Activated naive CD4-positive, alpha-beta T cell treated with anti-CD3 and anti-CD28 coated beads, Interleukin-2, amount 50 U/mL, for 72 hours (primary cell): ENCODE measurements around the gene KIF16B. TPM values are rescaled to one million over a fixed set of nuclear protein-coding genes. Genes with fewer than 3 reads are reported as not detected.
"Not testable (repeated sequence)": the region's sequence is repeated elsewhere in the genome, so short reads cannot be mapped to it uniquely, and the experiment has no call there.

Experiments
- ATAC-seq, 2 donors: fragments of 150-1000 bp; cut with Tn5 transposase; 2 replicates each; pipeline ENCODE4 v1.10.0; 2021; ENCODE audit warnings: mild to moderate bottlenecking in 2 of 2, moderate library complexity in 2 of 2
- DNase-seq, 2 donors: peaks; one replicate each; pipeline ENCODE4 v3.0.0; 2021 to 2022; ENCODE audit warnings: low spot score in 2 of 2
- H3K27ac Mint-ChIP-seq, 2 donors: one replicate each; pipeline ENCODE4 v1.8.0; 2022; ENCODE audit warnings: mild to moderate bottlenecking in 2 of 2, mixed read lengths in 2 of 2
- H3K36me3 Mint-ChIP-seq, 2 donors: one replicate each; pipeline ENCODE4 v1.8.0; 2022; ENCODE audit warnings: mixed read lengths in 2 of 2
- H3K9me3 Mint-ChIP-seq, 2 donors: one replicate each; pipeline ENCODE4 v1.8.0; 2022; ENCODE audit warnings: mixed read lengths in 2 of 2
- total RNA-seq, 2 donors: library from RNA; stranded (reverse); gene quantifications; one replicate each; pipeline ENCODE4 v1.2.3, GENCODE V29; 2022

The KIF16B gene
- total RNA-seq, 2 donors from 2014 or later: 8.3 to 8.9 TPM

DNA sequence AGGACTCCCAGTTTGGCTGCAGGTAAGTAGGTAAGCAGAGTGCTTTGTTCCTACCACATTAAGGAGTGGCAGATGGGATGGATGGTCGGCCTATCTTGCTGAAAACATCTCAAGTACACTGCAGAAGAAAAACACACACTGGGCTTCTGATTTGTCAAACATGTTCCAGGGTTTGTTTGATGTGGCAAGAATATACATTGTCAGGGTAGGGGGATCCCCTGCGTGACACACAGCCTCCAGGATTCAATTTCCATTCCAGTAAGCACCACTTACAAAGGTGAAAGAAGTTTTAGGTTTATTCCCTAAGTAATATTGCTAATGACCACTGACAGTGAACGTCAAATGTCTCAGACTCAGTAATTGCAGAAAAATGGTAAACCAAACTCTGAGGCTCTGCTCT lies 26.0 kb upstream of the KIF16B start:
- Mint-ChIP-seq H3K36me3 (no peaks in the 10 kb centered on the region), H3K9me3 (no peaks in the 10 kb centered on the region), H3K27ac (no peak overlapping the region)
- DNase-seq (peak in 1 of 2 donors; percentile 10), ATAC-seq (peak; percentile 97 to 99)

DNA sequence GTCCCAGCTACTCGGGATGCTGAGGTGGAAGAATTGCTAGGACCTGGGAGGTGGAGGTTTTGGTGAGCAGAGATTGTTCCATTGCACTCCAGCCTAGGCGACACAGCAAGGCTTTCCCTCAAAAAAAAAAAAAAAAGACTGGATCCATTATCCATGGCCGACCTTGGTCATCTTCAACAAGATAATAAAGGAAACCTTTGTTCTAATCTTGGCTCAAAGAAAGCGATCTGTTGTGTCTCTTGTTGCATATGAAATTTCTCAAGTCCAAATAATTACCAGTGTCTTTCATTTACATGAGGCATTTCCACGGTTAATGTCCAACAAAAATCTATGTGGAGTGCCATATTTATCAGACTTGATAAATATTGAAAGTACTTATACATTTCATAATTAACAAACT lies 23.7 kb upstream of the KIF16B start:
- Mint-ChIP-seq H3K9me3 (no peaks in the 10 kb centered on the region), H3K27ac (no peak overlapping the region), H3K36me3 (no peaks in the 10 kb centered on the region)
- DNase-seq (no peak), ATAC-seq (no peak)

DNA sequence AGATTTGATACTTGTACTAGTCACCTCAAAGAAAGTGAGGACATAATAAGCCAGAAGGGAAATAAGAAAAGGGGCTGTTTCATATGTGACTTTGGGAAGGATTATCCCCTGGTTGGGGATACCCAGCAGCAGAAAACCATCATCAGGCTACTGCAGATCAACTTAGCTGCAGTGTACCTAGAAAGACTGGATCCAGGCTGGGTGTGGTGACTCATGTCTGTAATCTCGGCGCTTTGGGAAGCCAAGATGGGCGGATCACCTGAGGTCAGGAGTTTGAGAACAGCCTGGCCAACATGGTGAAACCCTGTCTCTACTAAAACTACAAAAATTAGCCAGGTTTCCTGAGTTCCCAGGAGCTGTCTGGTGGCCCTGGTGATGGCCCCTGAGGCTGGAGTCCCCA lies 23.2 kb upstream of the KIF16B start:
- not testable (repeated sequence) for H3K36me3 Mint-ChIP-seq, H3K9me3 Mint-ChIP-seq, DNase-seq, ATAC-seq, H3K27ac Mint-ChIP-seq

DNA sequence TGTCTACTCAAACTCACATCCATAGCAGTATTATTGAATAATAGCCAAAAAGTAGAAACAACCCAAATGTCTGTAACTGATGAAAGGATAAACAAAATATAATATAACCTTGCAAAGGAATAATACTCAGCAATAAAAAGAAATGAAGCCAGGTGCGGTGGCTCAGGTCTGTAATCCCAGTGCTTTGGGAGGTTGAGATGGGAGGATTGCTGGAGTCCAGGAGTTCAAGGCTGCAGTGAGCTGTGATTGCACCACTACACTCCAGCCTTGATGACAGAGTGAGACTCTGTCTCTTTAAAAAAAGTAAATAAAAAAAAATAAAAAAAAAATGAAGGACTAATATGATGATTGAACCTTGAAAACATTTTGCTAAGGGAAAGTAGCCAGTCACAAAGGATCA lies 22.1 kb upstream of the KIF16B start:
- DNase-seq (no peak), ATAC-seq (no peak)
- no peaks in the 10 kb centered on the region for H3K36me3 Mint-ChIP-seq
- H3K9me3 Mint-ChIP-seq: no peaks in the 10 kb centered on the region
- H3K27ac Mint-ChIP-seq: no peak overlapping the region

DNA sequence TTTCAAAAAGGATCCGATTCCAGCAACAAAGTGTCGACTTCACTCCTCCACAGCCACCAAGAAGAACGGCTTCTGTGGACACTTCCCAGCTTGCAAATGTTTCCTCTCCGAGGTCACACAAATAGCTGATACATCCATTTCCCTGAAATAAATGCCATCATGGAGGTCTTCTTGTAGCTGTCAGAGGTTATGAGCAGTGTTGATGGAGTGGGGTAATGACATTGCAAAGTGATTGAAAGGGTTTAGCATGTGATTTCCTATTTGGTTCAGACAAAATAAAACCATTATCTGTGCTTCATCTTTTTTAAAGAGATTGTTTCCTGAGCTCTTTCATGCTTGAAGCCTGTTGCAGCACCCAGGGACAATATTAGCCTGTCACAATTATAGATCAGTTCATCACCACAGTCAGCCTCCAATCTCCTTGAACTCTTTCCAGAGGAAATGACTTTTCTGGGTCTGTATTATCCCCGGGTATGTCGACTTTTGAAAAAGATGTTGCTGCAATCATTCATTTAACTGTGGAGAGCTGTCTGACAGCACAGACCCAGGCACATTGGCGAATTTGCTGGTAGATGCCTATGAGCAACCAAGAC lies 16.9 kb upstream of the KIF16B start:
- no peaks in the 10 kb centered on the region for H3K9me3 Mint-ChIP-seq
- no peak for ATAC-seq

DNA sequence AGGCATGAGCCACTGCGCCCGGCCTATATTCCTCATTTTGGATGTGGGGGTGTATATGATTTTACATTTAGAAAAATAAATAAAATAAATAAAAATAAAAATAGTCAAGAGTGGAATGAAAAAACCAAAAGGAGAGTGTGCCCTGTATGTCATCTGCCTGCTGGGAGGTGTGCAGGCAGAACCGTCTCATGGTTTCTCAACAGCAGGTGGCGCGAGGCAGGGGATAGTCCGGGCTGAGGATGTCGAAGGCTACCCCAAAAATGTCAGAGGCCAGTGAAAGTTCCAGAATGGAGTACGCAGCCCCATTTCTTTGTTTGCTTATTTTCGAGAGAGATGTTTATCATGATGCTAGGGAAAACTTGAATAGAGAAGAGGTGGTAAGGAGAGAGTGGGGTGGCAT lies 16.4 kb upstream of the KIF16B start:
- Mint-ChIP-seq H3K27ac (no peak overlapping the region), H3K9me3 (no peaks in the 10 kb centered on the region), H3K36me3 (no peaks in the 10 kb centered on the region)
- DNase-seq: no peak
- ATAC-seq: no peak

More for the DNA sequence above, 16.9 kb upstream of the KIF16B start:
- no peak for DNase-seq
- Mint-ChIP-seq H3K27ac (no peak overlapping the region), H3K36me3 (no peaks in the 10 kb centered on the region)

DNA sequence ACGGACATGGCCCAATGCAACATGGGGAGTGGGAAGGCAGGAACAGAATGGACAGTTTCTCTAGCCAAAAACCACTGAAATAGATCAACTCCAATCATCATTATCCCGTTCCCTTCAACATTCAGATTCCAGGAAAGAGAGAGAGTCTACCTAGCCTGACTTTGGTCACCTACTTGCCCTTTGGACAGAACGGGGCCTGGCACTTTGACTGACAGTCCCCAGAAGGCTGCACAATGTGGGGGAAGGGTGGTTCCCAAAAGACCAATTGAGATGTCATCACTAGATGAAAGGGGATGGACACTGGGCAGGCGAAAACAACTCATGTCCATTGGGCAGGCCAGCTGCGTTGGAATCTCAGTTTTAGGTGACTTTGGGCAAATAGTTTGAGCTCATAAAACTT lies 15.0 kb upstream of the KIF16B start:
- Mint-ChIP-seq H3K9me3 (no peaks in the 10 kb centered on the region), H3K27ac (no peak overlapping the region), H3K36me3 (no peaks in the 10 kb centered on the region)

DNA sequence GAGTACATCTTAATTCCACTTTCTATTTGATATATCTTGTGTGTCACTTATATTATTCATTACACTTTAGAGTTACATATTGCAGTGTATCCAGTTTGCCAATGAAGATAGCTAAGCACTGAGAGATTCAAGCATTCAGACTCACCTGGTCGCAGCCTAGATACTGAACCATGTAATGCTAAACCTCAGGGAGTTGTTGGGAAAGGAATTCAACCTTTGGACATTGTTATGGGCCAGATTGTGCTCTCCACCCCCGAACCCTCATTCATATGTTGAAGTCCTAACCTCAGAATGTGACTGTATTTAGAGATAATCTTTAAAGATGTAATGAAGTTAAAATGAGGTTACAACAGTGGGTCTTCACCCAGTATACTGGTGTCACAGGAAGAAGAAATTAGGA lies 13.8 kb upstream of the KIF16B start:
- no peak overlapping the region for H3K27ac Mint-ChIP-seq
- no peaks in the 10 kb centered on the region for H3K36me3 Mint-ChIP-seq
- H3K9me3 Mint-ChIP-seq: no peaks in the 10 kb centered on the region
- DNase-seq: no peak
- ATAC-seq: no peak

More for the DNA sequence above, 15.0 kb upstream of the KIF16B start:
- DNase-seq (no peak), ATAC-seq (no peak)

DNA sequence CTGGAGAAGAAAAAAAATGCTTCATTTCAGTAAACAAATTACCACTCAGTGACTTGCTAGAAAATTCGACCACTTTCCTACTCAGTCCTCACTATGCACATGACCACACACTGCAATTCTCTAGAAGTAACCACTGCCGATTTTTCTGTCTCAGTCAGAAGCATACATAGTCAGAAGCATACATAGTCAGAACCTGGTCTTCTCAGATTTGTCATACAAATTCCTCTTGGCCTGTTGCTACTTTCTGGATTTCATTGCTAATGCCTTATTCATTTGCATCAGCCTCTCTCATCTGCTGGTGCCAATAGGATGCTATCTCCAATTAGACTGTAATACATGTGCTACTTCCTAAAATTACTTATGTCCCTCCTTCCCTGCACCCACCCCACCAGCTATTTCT lies 10.2 kb upstream of the KIF16B start:
- Mint-ChIP-seq H3K9me3 (no peaks in the 10 kb centered on the region), H3K27ac (no peak overlapping the region), H3K36me3 (no peaks in the 10 kb centered on the region)
- DNase-seq (no peak), ATAC-seq (no peak)

DNA sequence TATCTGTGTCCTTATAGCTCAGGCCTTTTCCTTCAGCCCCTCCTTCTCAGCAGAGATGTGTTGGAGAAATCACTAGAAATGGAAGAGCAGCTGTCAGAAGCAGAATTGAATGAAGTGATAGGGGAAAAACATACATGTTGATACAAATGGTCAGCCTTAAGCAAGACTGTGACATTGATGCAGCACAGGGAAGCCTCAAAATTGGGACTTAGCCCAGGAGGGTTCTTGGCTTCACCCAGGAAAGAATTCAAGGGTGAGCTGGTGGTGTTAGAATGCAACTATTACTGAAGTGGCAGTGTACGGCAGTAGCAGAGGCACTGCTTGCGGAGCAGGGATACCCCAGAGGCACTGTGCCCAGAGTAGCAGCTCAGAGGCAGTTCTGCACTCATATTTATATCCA lies 8.0 kb upstream of the KIF16B start:
- Mint-ChIP-seq H3K27ac (no peak overlapping the region), H3K9me3 (no peaks in the 10 kb centered on the region), H3K36me3 (no peaks in the 10 kb centered on the region)
- ATAC-seq (no peak), DNase-seq (no peak)

DNA sequence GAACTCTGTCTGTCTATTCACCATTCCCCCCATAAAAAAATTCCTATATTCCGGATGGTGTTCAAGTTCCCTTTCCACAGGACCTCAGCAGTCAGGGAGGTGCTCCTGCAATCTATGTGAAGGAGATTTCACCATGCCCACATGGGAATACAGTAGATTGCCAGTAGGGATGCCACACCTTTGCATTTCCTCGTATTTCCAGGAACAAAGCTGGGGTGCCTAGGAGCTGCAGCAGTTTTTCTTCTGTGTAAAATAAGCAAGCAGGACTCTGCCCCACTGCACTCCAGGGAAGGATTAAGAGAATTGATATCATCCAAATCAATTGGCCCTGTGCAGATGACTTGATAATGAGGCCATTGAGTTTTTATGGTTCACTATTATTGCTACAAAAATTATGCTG lies 7.4 kb upstream of the KIF16B start:
- DNase-seq: no peak
- Mint-ChIP-seq H3K27ac (no peak overlapping the region), H3K36me3 (no peaks in the 10 kb centered on the region), H3K9me3 (no peaks in the 10 kb centered on the region)
- no peak for ATAC-seq

DNA sequence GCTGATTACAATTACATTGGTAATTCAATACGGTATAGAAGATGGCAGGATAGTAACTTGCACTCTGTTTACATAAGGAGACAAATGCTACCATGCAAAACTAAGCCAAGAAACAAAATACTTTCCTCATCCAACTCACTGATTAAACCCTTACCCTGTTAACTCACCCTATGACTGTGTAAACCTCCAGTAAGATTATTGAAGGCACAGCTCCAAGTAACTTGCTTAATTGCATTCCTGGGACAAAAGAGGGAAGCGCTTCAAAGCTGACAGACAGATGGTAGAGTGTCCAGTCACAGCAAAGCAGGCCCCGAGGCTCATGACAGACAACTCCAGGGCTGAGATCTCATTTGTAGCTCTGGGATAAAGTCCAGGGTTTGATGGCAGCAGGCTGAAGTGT lies 6.9 kb upstream of the KIF16B start:
- Mint-ChIP-seq H3K27ac (no peak overlapping the region), H3K9me3 (no peaks in the 10 kb centered on the region), H3K36me3 (no peaks in the 10 kb centered on the region)
- DNase-seq (no peak), ATAC-seq (no peak)

DNA sequence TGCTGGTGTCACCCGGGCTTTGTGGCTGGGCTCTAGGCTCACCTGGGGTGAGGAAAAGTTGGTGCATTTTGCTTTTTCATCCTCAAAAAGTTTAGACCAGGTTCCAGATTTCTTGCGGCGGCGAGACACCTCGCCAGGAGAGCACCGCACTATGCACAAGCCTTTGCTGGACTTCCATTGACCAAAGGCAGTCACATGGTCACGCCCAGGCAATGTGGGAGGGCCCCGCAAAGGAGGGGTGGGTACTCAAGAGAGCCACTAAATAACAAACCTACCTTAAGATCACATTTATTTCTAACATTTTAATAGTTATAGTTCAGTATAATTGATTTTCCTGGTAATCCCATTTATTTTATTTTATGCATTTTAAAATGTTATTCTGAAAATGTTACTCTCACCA lies 3.0 kb upstream of the KIF16B start:
- DNase-seq: no peak
- ATAC-seq: no peak
- Mint-ChIP-seq H3K9me3 (no peaks in the 10 kb centered on the region), H3K36me3 (no peaks in the 10 kb centered on the region), H3K27ac (no peak overlapping the region)

DNA sequence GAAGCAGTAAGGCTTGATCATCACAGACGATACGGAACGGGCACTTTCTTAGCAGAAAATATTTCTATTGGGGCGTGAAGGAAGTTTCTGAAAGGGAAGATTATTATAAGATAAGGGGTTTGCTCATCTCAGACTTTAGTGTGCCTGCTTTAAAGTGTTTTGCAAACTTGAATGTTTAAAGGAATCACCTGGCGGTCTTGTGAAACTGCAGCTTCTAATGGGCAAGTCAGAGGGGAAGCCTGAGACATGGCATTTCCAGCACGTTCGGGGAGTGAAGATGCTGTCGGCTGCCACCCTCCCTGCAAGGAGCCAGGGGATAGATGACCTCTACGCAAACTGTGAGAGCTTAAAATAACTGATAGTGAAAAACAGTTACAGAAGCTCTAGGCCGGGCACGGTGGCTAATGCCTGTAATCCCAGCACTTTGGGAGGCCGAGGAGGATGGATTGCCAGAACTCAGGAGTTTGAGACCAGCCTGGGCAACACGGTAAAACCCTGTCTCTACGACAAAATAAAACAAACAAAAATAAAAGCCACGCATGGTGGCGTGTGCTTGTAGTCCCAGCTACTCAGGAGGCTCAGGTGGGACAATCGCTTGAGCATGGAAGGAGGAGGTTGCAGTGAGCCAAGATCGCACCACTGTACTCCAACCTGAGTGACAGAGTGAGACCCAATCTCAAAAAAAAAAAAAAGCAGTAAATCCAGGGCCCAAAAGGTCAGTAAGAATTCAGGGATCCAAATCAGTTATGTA lies 2.3 kb upstream of the KIF16B start:
- Mint-ChIP-seq H3K36me3 (peaks cover 0 to 5% of the 10 kb centered on the region in 2 donors), H3K27ac (peak overlapping the region; percentile 85 to 86), H3K9me3 (no peaks in the 10 kb centered on the region)
- no peak for ATAC-seq
- peak in 1 of 2 donors; percentile 7 for DNase-seq

DNA sequence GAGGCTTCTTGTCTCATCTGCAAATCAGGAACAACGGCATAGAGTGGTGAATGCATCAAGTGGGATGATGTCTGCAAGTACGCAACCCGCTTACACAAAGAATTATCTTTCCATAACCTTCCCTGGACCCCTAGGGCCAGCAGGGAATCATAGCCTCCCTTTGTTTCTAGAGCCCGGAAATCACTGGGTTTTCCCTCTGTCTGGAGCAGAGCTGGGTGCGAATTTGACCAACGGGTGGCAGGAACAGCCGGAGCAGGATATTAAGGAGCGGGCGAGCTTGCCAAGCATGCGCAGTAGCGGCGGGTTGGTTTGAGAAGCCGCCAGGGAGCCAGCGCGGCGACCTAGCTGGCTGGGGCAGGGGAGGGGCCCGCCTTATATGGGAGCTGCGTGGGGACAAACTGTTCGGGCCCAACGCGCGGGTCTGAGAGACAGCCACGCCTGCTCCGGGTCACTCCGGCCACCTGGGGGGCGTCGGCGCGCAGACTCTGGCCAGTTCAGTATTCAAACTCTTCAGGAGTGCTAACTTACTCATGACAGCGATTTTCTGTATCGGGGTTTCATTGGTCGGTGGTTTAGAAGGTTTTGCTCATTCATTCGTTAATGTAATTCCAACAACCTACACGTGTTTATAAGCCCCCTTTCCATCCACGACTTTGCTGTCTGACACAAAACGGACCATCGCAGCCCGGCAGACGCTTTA lies 1.6 kb upstream of the KIF16B start:
- peaks cover 0 to 5% of the 10 kb centered on the region in 2 donors for H3K36me3 Mint-ChIP-seq

DNA sequence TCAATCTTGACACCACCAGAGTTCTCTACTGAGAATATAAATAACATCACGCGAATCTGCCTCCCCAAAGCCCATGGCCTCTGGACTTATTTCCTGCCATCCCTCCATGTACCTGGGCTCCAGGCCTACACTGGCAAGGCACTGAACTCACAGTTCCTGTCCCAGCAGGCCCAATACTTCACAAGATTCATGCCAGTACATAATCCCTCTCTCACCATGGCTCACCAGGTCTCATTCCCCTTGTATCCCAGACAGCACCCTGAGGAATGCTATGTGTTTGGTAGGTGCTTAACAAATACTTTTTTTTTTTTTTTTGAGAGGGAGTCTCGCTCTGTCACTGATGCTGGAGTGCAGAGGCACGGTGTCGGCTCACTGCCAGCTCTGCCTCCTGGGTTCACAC lies 1.9 kb downstream of the KIF16B start:
- no peaks in the 10 kb centered on the region for H3K9me3 Mint-ChIP-seq

More for the DNA sequence above, 1.6 kb upstream of the KIF16B start:
- DNase-seq (peak; percentile 75 to 80), ATAC-seq (peak; percentile 74 to 82)
- peak overlapping the region; percentile 85 to 86 for H3K27ac Mint-ChIP-seq
- H3K9me3 Mint-ChIP-seq: no peaks in the 10 kb centered on the region

DNA sequence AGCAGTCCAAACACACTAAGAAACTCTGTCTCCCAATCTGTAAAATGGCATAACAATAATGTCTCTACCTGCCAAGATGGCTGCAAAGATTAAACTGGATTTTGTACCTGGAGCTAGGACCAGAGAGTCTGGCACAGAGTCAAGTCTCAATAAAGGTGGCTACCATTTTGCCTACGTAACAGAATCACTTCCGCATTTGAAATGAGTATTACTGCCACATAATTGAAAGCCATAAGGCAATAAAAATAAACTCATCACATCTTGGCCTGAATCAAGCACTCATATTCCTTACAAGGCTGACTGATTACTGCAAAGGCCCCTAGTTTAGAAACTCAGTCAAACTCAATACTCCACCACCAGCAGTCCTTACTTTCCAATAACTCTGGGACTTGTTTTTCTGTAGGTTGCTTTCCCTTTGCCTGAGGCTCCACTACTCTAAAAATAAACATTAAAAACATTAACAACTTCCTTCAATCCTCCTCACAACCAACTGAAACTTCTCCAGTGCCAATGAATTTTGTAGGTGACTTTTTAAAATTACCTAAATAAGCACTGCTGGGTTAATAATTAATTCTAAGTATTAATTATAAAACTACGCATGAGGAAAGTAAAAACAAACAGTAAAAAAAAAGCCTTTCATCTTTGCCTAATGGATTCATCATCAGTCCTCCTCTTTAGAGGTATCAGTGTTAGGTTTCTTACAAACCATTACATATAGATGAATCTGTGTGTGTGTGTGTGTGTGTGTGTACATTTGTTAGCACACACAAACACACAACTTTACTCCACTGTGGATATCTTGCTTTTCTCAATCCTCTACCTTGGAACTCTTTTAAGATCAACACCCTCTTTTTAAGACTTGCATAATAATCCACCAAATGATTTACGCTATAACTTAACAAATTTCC lies 3.7 kb downstream of the KIF16B start:
- no peak overlapping the region for H3K27ac Mint-ChIP-seq
- H3K9me3 Mint-ChIP-seq: peaks cover 0 to 3% of the 10 kb centered on the region in 2 donors
- ATAC-seq: no peak
- H3K36me3 Mint-ChIP-seq: peaks cover 0 to 5% of the 10 kb centered on the region in 2 donors
- DNase-seq: no peak

More for the DNA sequence above, 1.9 kb downstream of the KIF16B start:
- ATAC-seq (no peak), DNase-seq (no peak)
- Mint-ChIP-seq H3K36me3 (peaks cover 0 to 5% of the 10 kb centered on the region in 2 donors), H3K27ac (no peak overlapping the region)
